NCI-H1105 (cell line): Measurements from ENCODE around the gene ZNF385D.

Experiments
- DNase-seq: peaks from one replicate; lab custom pipeline; 2025; lab: John Stamatoyannopoulos, UW

ZNF385D gene

DNA sequence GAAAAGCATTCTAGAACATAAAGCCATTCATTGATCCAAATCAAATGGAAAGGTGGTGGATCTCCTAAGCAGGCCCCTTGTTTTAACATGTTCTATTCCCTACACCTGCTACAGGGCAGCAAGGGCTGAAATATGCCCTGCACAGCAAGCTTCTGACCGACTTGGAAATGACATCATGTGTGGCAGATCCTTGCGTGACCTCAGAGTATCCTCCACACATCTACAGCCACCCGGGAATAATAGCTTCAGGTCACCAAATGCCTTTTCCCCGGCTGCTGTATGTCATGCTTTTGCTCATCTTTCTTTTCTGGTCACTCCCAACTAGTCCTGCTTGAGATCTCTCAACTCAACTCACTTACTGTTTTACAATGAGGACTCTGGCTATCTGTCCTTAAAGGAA lies 158.2 kb downstream of the ZNF385D start:
- no peak for DNase-seq

DNA sequence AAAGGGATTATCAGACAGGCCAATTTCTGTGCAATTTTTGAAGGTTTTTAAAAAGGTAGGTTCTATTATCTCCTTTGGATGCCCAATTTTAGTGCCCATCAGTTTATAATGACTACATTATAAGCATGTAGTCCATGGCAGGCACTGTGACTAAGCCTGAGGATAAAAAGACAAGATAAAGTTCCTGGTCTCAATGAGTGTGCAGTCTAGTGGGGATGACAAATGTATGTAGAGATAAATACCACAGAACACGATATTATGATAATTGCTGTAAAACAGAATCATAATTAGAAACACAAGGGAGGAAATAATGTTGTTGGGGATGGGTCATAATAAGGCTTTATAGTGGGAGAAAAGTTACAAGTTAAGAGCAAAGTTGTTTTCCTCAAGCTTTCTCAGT lies 163.1 kb downstream of the ZNF385D start:
- DNase-seq, result no peak

DNA sequence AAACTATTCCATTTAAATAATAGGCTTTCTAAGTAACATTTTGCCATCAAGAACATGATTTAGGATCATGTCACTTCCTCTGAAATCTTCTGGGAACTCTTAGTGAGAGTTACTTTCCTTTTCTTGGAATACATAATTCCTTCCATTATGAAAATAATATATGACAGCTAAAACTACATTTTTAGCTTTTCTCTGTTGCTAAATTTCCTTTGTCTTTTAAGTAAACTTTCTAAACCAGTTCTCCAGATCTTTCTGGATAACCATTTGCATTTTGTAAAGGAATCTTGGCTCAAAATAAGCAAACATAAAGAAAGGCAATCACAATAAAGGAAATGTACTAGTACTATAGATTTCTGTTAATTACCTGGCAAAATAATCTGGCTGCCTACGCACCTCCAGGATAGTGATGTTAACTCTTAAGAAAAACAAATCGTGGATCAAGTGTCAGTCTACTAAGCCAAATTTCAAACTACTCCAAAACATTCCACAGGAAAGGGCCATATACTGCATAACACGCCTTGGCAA lies 165.7 kb downstream of the ZNF385D start:
- no peak for DNase-seq

GRCh38 chr3:21573291-21573690 lies 177.7 kb downstream of the ZNF385D start:
- no peak for DNase-seq

GRCh38 chr3:21564531-21564930 lies 186.5 kb downstream of the ZNF385D start:
- DNase-seq, result no peak

DNA sequence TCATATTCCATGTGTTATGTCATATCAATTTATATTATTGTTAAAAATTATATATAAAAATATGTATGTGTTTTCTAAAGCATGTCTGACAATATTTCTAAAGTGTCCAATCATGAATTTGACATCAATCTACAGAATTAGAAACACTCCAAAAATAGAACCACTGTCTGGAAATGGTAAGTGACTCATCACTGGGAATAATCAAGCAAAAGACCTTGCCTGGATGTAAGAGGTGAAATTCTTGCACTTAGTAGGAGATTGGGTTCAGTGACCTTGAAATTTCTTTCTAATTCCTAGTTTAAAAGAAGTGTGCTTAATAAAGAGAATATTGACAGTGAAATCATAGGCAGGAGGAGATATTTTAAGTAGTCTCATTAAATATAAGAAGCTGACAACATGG lies 188.8 kb downstream of the ZNF385D start:
- no peak for DNase-seq

DNA sequence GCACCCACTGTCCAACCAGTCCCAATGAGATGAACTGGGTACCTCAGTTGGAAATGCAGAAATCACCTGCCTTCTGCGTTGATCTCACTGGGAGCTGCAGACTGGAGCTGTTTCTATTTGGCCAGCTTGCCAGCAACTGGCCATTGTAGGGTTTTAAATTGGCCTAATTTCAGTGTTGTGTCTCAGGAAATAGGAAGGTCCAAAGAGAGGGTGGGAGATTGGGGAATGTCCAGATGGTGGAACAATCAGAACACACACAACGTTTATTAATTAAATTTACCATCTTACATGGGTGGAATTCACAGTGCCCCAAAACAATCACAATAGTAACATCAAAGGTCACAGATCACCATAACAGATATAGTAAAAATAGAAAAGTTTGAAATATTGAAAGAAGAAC lies 189.5 kb downstream of the ZNF385D start:
- no peak for DNase-seq

DNA sequence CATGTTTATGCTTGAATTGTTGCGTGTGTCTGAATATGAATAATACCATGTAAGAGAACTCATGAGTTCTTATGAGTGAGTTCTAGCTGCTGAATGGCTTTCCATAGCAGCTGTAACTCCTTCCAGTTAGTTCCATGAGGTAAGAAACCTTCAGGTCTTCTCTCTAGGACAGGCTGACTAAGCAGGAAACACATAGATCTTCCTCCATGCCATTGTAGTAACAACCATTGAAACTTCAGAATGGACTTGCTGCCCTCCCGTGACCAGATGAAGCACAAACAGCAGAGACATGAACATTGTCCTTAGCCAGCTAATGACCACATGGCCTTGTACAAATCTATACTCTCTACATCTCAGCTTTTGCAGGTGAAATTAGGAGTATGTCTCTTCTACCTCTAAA lies 200.0 kb downstream of the ZNF385D start:
- no peak for DNase-seq

GRCh38 chr3:21544076-21544462 lies 206.9 kb downstream of the ZNF385D start:
- DNase-seq, result no peak

- DNase-seq, result no peak
Observed at GRCh38 chr3:21543380-21544075, 207.5 kb downstream of the ZNF385D start.

GRCh38 chr3:21542656-21543379 lies 208.2 kb downstream of the ZNF385D start:
- no peak for DNase-seq

DNA sequence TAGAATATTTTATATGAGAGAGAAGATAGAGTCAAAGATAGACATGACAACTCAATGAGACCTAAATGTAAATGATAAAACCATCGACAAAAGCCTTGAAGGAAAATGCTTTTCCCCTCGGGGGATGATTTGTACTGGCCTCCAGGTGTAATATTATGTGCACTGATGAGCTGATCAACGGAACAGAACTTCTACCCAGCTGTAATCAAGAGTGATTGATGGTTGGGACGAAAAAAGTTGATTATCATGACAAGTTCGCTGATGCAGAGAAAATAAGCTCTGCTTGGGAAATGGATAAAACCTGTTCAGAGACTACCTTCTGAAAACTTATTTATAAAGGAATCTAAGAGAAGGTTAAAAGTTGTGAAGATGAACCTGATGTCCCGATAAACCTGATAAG lies 210.7 kb downstream of the ZNF385D start:
- no peak for DNase-seq

- DNase-seq, result no peak
Observed at GRCh38 chr3:21534462-21534861, 216.5 kb downstream of the ZNF385D start.

DNA sequence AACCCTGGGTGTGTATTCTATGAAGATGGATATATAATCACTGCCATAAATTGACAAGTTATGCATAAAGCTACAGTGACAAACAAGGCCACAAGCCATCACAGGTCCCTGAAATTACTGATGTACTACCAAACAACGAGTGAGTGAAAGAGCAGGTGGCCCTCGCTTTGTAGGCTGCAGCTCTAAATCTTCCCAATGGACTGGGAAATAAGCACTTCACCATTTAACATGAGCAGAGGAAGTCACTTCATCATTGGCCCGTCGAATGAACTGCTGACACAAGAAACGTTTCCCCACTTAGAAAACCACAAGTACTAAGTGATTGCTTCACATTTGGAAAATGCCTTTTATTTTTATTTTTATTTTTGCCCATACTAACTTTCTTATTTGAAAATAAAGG lies 218.0 kb downstream of the ZNF385D start:
- DNase-seq, result no peak

GRCh38 chr3:21531909-21532308 lies 219.1 kb downstream of the ZNF385D start:
- DNase-seq, result no peak

GRCh38 chr3:21528291-21528995 lies 222.6 kb downstream of the ZNF385D start:
- no peak for DNase-seq

DNA sequence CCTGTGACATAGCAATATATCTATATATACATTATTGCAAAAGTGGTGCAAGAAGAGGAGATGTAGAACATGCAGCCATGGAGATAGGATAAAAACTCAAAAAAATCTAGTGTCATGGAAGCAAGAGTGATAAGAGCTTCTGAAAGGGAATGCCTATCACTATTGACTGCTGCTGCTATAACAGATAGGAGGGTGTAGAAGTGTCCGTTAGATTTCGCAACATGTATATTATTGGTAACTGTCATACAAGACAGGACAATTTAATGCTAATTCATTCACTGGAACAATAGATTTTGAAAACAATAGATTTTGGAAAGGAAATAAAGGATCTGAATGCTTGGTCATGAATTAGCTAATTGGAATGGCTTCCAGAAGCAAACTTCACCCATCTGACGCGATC lies 224.5 kb downstream of the ZNF385D start:
- no peak for DNase-seq

DNA sequence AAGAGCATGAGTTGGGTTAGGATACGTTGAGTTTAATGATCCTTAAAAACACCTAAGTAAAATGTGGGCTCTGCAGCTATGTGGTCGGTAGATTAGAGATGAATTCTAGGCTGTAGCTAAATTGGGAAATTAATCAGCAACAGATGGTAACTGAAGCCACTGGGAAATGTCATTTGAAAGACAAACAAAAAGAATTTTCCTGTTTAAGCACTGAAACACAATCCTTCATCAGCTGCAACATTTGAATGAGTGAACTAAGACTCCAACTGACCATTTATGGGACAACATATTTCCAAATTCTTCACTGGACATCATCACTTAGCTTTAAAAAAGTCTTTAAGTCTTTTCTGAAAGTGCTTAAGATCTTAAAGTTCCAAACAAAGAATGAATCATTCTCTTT lies 226.9 kb downstream of the ZNF385D start:
- DNase-seq, result no peak

- no peak for DNase-seq
Observed at GRCh38 chr3:21520106-21520963, 230.7 kb downstream of the ZNF385D start.

DNA sequence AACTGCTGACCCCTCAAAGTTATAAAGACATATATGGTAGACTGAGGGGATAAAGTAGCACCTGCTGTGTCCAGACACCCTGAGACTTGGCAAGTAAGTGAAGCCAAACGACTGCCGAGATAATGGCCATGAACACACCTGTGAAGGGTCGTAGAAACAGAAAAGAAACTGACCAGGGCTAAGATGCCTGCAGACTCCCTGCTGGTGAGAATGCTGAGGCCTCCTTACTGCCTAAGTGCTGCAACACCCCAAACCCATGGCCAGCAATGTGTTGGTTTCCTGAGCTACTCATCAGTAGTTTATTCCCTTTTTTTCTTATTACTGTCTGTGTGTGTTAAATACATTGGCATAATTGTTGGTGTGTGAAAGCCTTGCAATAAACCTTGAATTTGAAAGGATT lies 233.8 kb downstream of the ZNF385D start:
- DNase-seq, result no peak

GRCh38 chr3:21515417-21515816 lies 235.6 kb downstream of the ZNF385D start:
- DNase-seq, result no peak
